CD14-positive monocyte (primary cell): Measurements from ENCODE around the gene THSD4. TPM values are rescaled to one million over a fixed set of nuclear protein-coding genes. Genes with fewer than 3 reads are reported as not detected.

ENCODE experiments used
- DNase-seq, 3 donors: peaks; one replicate each; pipeline ENCODE4 v3.0.0-alpha.2; 2011 to 2022
- H2AFZ ChIP-seq: 2 replicates; pipeline ENCODE4 v1.6.0; 2012; ENCODE audit warnings: mild to moderate bottlenecking, low read depth, low read length, inconsistent platforms; ENCODE audit not compliant: insufficient read depth, poor library complexity, severe bottlenecking
- H3K27ac ChIP-seq, 2 donors: 1 replicate in 1 of 2; 2 replicates in 1 of 2; pipeline ENCODE4 v1.5.1; 2012 to 2013; ENCODE audit warnings: low read length in 2 of 2, control low read depth in 1 of 2, inconsistent platforms in 1 of 2, low read depth in 1 of 2, mild to moderate bottlenecking in 1 of 2
- H3K27me3 ChIP-seq, 2 donors: one replicate each; pipeline versions ENCODE4 v1.6.0 to v1.6.1; 2011 to 2013; ENCODE audit warnings: low read length in 2 of 2; ENCODE audit not compliant: control insufficient read depth in 2 of 2, insufficient read depth in 2 of 2
- H3K36me3 ChIP-seq, 2 donors: replicated peaks in 1 of 2; 1 replicate in 1 of 2; 2 replicates in 1 of 2; pipeline versions ENCODE4 v1.5.1 to v1.6.1; 2012 to 2013; ENCODE audit warnings: low read length in 2 of 2, control low read depth in 1 of 2, inconsistent platforms in 1 of 2, mild to moderate bottlenecking in 1 of 2; ENCODE audit not compliant: insufficient read depth in 2 of 2, control insufficient read depth in 1 of 2
- H3K4me1 ChIP-seq, 2 donors: 1 replicate in 1 of 2; 2 replicates in 1 of 2; pipeline versions ENCODE4 v1.5.1 to v1.6.1; 2012 to 2013; ENCODE audit warnings: low read length in 2 of 2, control low read depth in 1 of 2, inconsistent platforms in 1 of 2, mild to moderate bottlenecking in 1 of 2, moderate library complexity in 1 of 2; ENCODE audit not compliant: insufficient read depth in 2 of 2, control insufficient read depth in 1 of 2
- H3K4me2 ChIP-seq: replicated peaks from 2 replicates; pipeline ENCODE3; 2012; ENCODE audit warnings: low read length, moderate library complexity, mild to moderate bottlenecking; ENCODE audit not compliant: poor library complexity, severe bottlenecking; ENCODE audit errors: extremely low read depth
- H3K4me3 ChIP-seq, 3 experiments: fragments of 200-600 bp in 1 of 3; sonication (generic) in 1 of 3; replicated peaks in 1 of 3; 1 replicate in 2 of 3; 2 replicates in 1 of 3; pipeline ENCODE4 v1.5.1; 2011 to 2013; ENCODE audit warnings: low read length in 3 of 3, mild to moderate bottlenecking in 3 of 3, control low read depth in 2 of 3, low read depth in 2 of 3, inconsistent platforms in 1 of 3, moderate library complexity in 1 of 3
- H3K79me2 ChIP-seq: 2 replicates; pipeline ENCODE4 v1.6.0; 2012; ENCODE audit warnings: mild to moderate bottlenecking, control low read depth, inconsistent platforms, low read length, moderate library complexity; ENCODE audit not compliant: insufficient read depth
- H3K9ac ChIP-seq: 2 replicates; pipeline ENCODE4 v1.6.0; 2017; ENCODE audit warnings: low read length, mild to moderate bottlenecking; ENCODE audit not compliant: insufficient read depth, poor library complexity, severe bottlenecking
- H3K9me3 ChIP-seq, 2 donors: replicated peaks in 1 of 2; 1 replicate in 1 of 2; 2 replicates in 1 of 2; pipeline versions ENCODE4 v1.5.1 to v1.6.1; 2012 to 2013; ENCODE audit warnings: low read length in 2 of 2, control low read depth in 1 of 2; ENCODE audit not compliant: control insufficient read depth in 1 of 2, insufficient read depth in 1 of 2
- H4K20me1 ChIP-seq: 2 replicates; pipeline ENCODE4 v1.6.0; 2012; ENCODE audit warnings: mild to moderate bottlenecking, low read length, control low read depth, moderate library complexity; ENCODE audit not compliant: insufficient read depth
- H3K27ac Mint-ChIP-seq, 7 donors: one replicate each; pipeline ENCODE4 v1.8.0; 2020; ENCODE audit warnings: mild to moderate bottlenecking in 7 of 7, mixed read lengths in 7 of 7, moderate library complexity in 6 of 7, inconsistent platforms in 2 of 7
- H3K27me3 Mint-ChIP-seq, 3 donors: one replicate each; pipeline ENCODE4 v1.8.0; 2021 to 2022; ENCODE audit warnings: low read depth in 3 of 3, mild to moderate bottlenecking in 3 of 3, mixed read lengths in 3 of 3, moderate library complexity in 3 of 3, inconsistent platforms in 1 of 3
- H3K36me3 Mint-ChIP-seq, 2 donors: one replicate each; pipeline ENCODE4 v1.8.0; 2020; ENCODE audit warnings: mixed read lengths in 2 of 2, inconsistent platforms in 1 of 2, mild to moderate bottlenecking in 1 of 2
- H3K4me1 Mint-ChIP-seq: one replicate; pipeline ENCODE4 v1.8.0; 2020; ENCODE audit warnings: mild to moderate bottlenecking, mixed read lengths
- H3K4me3 Mint-ChIP-seq, 2 donors: one replicate each; pipeline ENCODE4 v1.8.0; 2020; ENCODE audit warnings: mild to moderate bottlenecking in 2 of 2, mixed read lengths in 2 of 2, moderate library complexity in 1 of 2
- H3K9me3 Mint-ChIP-seq, 7 donors: one replicate each; pipeline ENCODE4 v1.8.0; 2020 to 2022; ENCODE audit warnings: mixed read lengths in 7 of 7, mild to moderate bottlenecking in 6 of 7, moderate library complexity in 6 of 7, inconsistent platforms in 2 of 7
- WGBS: methylation state at CpG from one replicate; pipeline ENCODE4 v1.1.5; 2013; ENCODE audit warnings: missing lambda C conversion rate; ENCODE audit not compliant: insufficient coverage; 5-methylcytosine and 5-hydroxymethylcytosine counted together
- intact Hi-C, 2 donors: fragments of 100-400 bp; cut with micrococcal nuclease; formaldehyde crosslinking; loops; one replicate each; pipeline versions ENCODE4 v1.15.0 to v1.15.1; 2023
- polyA plus RNA-seq, 3 donors: library from polyadenylated mRNA; depleted of rRNA in 1 of 3; unstranded in 2 of 3; stranded (reverse) in 1 of 3; fragments of 300-500 nt in 2 of 3; fragments of >200 nt in 1 of 3; fragmentation: Illumina TruSeq in 2 of 3; gene quantifications; 1 replicate in 2 of 3; 2 replicates in 1 of 3; pipeline ENCODE4 v1.2.3, GENCODE V29; 2012 to 2021
- TF ChIP-seq, protein P1 (sequence below): fragments of 200-600 bp; IDR thresholded peaks from one replicate; pipeline ENCODE4 v1.8.0; 2022; ENCODE audit warnings: antibody characterized with exemption, mild to moderate bottlenecking

The THSD4 gene
- polyA plus RNA-seq, 3 donors, result not detected

DNA sequence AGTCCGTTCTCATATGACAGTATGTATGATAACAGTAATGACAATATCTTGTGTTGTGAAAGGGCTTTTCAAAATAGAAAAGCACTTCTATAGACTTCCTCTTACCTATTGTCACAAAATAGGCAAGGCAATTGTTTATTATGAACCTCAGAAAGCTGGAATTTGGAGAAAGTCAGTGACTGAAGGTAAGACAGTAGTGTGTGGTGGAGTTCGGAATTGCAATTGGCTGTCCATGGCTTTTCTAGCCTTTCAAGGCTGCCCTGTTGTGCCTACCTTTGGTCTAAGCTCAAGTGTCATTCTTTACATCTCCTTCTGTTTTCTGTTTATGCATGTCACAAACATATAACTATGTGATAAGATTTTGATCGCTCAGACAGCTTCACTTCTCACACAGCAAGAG is 475.8 kb downstream of the THSD4 start:
- no peaks in the 10 kb centered on the region for H3K36me3 Mint-ChIP-seq
- Histone ChIP-seq H3K79me2 (no peaks in the 10 kb centered on the region), H3K9me3 (peaks cover 7 to 8% of the 10 kb centered on the region in 2 donors), H2AFZ (no peak overlapping the region), H3K9ac (no peak overlapping the region), H3K4me3 (no peak overlapping the region), H3K27ac (no peak overlapping the region), H4K20me1 (no peaks in the 10 kb centered on the region), H3K36me3 (no peaks in the 10 kb centered on the region), H3K4me1 (no peaks in the 10 kb centered on the region), H3K4me2 (no peak overlapping the region), H3K27me3 (no peaks in the 10 kb centered on the region)
- intact Hi-C loops, result no loop called here
- H3K4me1 Mint-ChIP-seq, result no peaks in the 10 kb centered on the region
- peaks cover 7 to 23% (median 17%) of the 10 kb centered on the region in 7 donors for H3K9me3 Mint-ChIP-seq
- H3K27ac Mint-ChIP-seq, result no peak overlapping the region
- H3K27me3 Mint-ChIP-seq, result peaks cover 0 to 7% (median 1%) of the 10 kb centered on the region in 3 donors
- no CpG with 5 or more reads among the region's 3 CpGs for WGBS
- DNase-seq, result no peak
- H3K4me3 Mint-ChIP-seq, result no peak overlapping the region
- TF ChIP-seq, protein P1, sequence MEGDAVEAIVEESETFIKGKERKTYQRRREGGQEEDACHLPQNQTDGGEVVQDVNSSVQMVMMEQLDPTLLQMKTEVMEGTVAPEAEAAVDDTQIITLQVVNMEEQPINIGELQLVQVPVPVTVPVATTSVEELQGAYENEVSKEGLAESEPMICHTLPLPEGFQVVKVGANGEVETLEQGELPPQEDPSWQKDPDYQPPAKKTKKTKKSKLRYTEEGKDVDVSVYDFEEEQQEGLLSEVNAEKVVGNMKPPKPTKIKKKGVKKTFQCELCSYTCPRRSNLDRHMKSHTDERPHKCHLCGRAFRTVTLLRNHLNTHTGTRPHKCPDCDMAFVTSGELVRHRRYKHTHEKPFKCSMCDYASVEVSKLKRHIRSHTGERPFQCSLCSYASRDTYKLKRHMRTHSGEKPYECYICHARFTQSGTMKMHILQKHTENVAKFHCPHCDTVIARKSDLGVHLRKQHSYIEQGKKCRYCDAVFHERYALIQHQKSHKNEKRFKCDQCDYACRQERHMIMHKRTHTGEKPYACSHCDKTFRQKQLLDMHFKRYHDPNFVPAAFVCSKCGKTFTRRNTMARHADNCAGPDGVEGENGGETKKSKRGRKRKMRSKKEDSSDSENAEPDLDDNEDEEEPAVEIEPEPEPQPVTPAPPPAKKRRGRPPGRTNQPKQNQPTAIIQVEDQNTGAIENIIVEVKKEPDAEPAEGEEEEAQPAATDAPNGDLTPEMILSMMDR, result no peak

DNA sequence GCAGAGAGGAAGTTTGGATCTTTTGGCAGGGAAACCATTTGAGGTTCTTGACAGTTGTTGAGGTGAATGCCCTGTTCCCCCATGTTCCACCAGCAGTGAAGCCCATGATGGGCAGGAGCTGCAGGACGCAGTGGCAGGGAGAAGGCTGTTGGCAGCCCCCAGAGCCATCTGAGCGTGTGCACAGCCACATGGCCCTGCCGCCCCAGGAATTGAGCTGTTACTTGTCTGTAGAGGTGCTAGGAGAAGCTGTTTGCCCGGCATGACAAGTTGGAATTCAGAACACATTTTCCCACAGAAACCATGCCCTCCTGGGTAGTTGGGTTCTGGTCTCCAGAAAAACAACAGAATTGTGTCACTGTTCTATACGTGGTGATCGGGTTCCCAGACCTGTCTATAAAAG is 476.9 kb downstream of the THSD4 start:
- H3K27ac Mint-ChIP-seq, result no peak overlapping the region
- no peak overlapping the region for H3K4me3 Mint-ChIP-seq

More for the DNA sequence above, 476.9 kb downstream of the THSD4 start:
- Histone ChIP-seq H3K4me2 (no peak overlapping the region), H3K4me1 (no peaks in the 10 kb centered on the region), H4K20me1 (no peaks in the 10 kb centered on the region), H3K27ac (no peak overlapping the region), H3K36me3 (no peaks in the 10 kb centered on the region), H3K4me3 (no peak overlapping the region), H2AFZ (no peak overlapping the region), H3K9ac (no peak overlapping the region), H3K9me3 (peaks cover 0 to 8% of the 10 kb centered on the region in 2 donors), H3K27me3 (no peaks in the 10 kb centered on the region), H3K79me2 (no peaks in the 10 kb centered on the region)
- no peak for DNase-seq
- Mint-ChIP-seq H3K4me1 (no peaks in the 10 kb centered on the region), H3K9me3 (peaks cover 4 to 18% (median 16%) of the 10 kb centered on the region in 7 donors), H3K36me3 (no peaks in the 10 kb centered on the region), H3K27me3 (peaks cover 0 to 7% (median 1%) of the 10 kb centered on the region in 3 donors)
- TF ChIP-seq, protein P1, result no peak
- 90% methylated on average over 1 of the region's 6 CpGs for WGBS
- intact Hi-C loops, result no loop called here
